Keratinocyte (primary cell): ENCODE data around the gene PODN. TPM values are rescaled to one million over a fixed set of nuclear protein-coding genes. Genes with fewer than 3 reads are reported as not detected.

Experiments
- DNase-seq: peaks from one replicate; pipeline ENCODE4 v3.0.0-alpha.2; 2011; ENCODE audit warnings: low read depth, missing footprints, low spot score
- FAIRE-seq: peaks from 2 replicates; lab custom pipeline; 2011; peaks lifted over from hg19 to GRCh38; lab: Jason Lieb, UNC
- H2AFZ ChIP-seq: 2 replicates; pipeline ENCODE4 v1.6.0; 2012; ENCODE audit warnings: low read length, control low read depth, inconsistent platforms; ENCODE audit not compliant: control insufficient read depth
- H3K27ac ChIP-seq: 2 replicates; pipeline ENCODE4 v1.5.1; 2011; ENCODE audit warnings: low read length; ENCODE audit not compliant: control insufficient read depth, insufficient read depth
- H3K27me3 ChIP-seq: 3 replicates; pipeline ENCODE4 v1.6.0; 2011; ENCODE audit warnings: low read length; ENCODE audit not compliant: control insufficient read depth, insufficient read depth; ENCODE audit errors: extremely low read depth
- H3K36me3 ChIP-seq, 2 experiments: 2 replicates in 1 of 2; 3 replicates in 1 of 2; pipeline ENCODE4 v1.5.1; 2011; ENCODE audit warnings: low read length in 2 of 2, mild to moderate bottlenecking in 1 of 2; ENCODE audit not compliant: control insufficient read depth in 2 of 2, insufficient read depth in 2 of 2; ENCODE audit errors: extremely low read depth in 1 of 2
- H3K4me1 ChIP-seq: 3 replicates; pipeline ENCODE4 v1.5.1; 2011; ENCODE audit warnings: low read length; ENCODE audit not compliant: control insufficient read depth, insufficient read depth; ENCODE audit errors: extremely low read depth
- H3K4me2 ChIP-seq: 3 replicates; pipeline ENCODE4 v1.6.0; 2011; ENCODE audit warnings: low read depth, low read length; ENCODE audit not compliant: control insufficient read depth, insufficient read depth; ENCODE audit errors: extremely low read depth
- H3K4me3 ChIP-seq, 3 experiments: fragments of 200-600 bp in 1 of 3; sonication (generic) in 1 of 3; 2 replicates in 2 of 3; 3 replicates in 1 of 3; pipeline ENCODE4 v1.5.1; 2011 to 2016; ENCODE audit warnings: low read length in 3 of 3, mild to moderate bottlenecking in 3 of 3, control low read depth in 2 of 3, inconsistent platforms in 1 of 3, low read depth in 1 of 3, mixed read lengths in 1 of 3, mixed run types in 1 of 3, moderate library complexity in 1 of 3; ENCODE audit not compliant: control insufficient read depth in 2 of 3, insufficient read depth in 2 of 3; ENCODE audit errors: extremely low read depth in 1 of 3
- H3K79me2 ChIP-seq: 2 replicates; pipeline ENCODE4 v1.6.0; 2012; ENCODE audit warnings: low read length; ENCODE audit not compliant: control insufficient read depth, insufficient read depth
- H3K9ac ChIP-seq: 3 replicates; pipeline ENCODE4 v1.6.0; 2011; ENCODE audit warnings: low read length; ENCODE audit not compliant: control insufficient read depth, insufficient read depth; ENCODE audit errors: extremely low read depth
- H3K9me1 ChIP-seq: 3 replicates; pipeline ENCODE4 v1.6.0; 2011; ENCODE audit warnings: low read length; ENCODE audit not compliant: control insufficient read depth, insufficient read depth; ENCODE audit errors: extremely low read depth
- H3K9me3 ChIP-seq: 2 replicates; pipeline ENCODE4 v1.5.1; 2012; ENCODE audit warnings: low read depth, low read length; ENCODE audit not compliant: control insufficient read depth
- H4K20me1 ChIP-seq: 3 replicates; pipeline ENCODE4 v1.6.0; 2011; ENCODE audit warnings: low read length; ENCODE audit not compliant: control insufficient read depth, insufficient read depth; ENCODE audit errors: extremely low read depth
- CTCF ChIP-seq, 3 experiments: IDR thresholded peaks in 1 of 3; conservative IDR thresholded peaks in 1 of 3; optimal IDR thresholded peaks in 1 of 3; 2 replicates in 2 of 3; 3 replicates in 1 of 3; pipeline versions ENCODE3 to v1.5.1; 2011; ENCODE audit warnings: low read length in 3 of 3, mild to moderate bottlenecking in 3 of 3, moderate library complexity in 2 of 3, control low read depth in 1 of 3, inconsistent platforms in 1 of 3; ENCODE audit not compliant: insufficient read depth in 2 of 3; ENCODE audit errors: extremely low read depth in 1 of 3
- EZH2 ChIP-seq: IDR thresholded peaks from one replicate; pipeline ENCODE4 v1.6.1; 2012; ENCODE audit warnings: inconsistent platforms, mild to moderate bottlenecking, low read length, moderate library complexity
- dilution Hi-C: fragments of 300-500 bp; cut with MboI; formaldehyde crosslinking; loops from one replicate; pipeline ENCODE4 v1.7.0; 2020; ENCODE audit warnings: low sequenced_read_pairs; ENCODE audit not compliant: extremely low pct_ligation_motif_present
- polyA plus RNA-seq, 5 experiments: library from polyadenylated mRNA; depleted of rRNA in 3 of 5; stranded (reverse) in 3 of 5; stranded (forward) in 1 of 5; unstranded in 1 of 5; fragments of >200 nt; gene quantifications; 1 replicate in 1 of 5; 2 replicates in 3 of 5; 3 replicates in 1 of 5; pipeline versions ENCODE4 v1.2.1 to v1.2.3, GENCODE V29; 2011 to 2012; ENCODE audit warnings: missing spikeins in 2 of 5, low read depth in 1 of 5, low replicate concordance in 1 of 5

PODN gene
- polyA plus RNA-seq, 1 donor (not counting 4 experiments of a cell fraction or from before 2014, with no cell fraction given), result not detected

- Histone ChIP-seq H3K4me1 (no peaks in the 10 kb centered on the region), H3K79me2 (no peaks in the 10 kb centered on the region), H3K27me3 (peaks cover 13% of the 10 kb centered on the region), H4K20me1 (no peaks in the 10 kb centered on the region), H3K9ac (no peak overlapping the region), H3K4me3 (no peak overlapping the region), H3K9me3 (no peaks in the 10 kb centered on the region), H3K27ac (no peak overlapping the region), H2AFZ (no peak overlapping the region), H3K4me2 (no peak overlapping the region), H3K36me3 (no peaks in the 10 kb centered on the region), H3K9me1 (no peaks in the 10 kb centered on the region)
- dilution Hi-C loops, result no loop called here
- DNase-seq (no peak), FAIRE-seq (no peak)
- TF ChIP-seq CTCF (optimal IDR thresholded peaks at IDR 0.05 in 1 of 3, IDR thresholded peaks at IDR 0.05 in 1 of 3, conservative IDR thresholded peaks at IDR 0.05 in 1 of 3; ENCODE audit: extremely low read depth in 1 of 3, insufficient read depth in 2 of 3, low read length in 3 of 3) (no peak), EZH2 (no peak)
Measured at GRCh38 chr1:53125122-53125521, 63.1 kb downstream of the PODN start.

- Histone ChIP-seq H3K9ac (no peak overlapping the region), H3K9me1 (no peaks in the 10 kb centered on the region), H2AFZ (no peak overlapping the region), H3K36me3 (no peaks in the 10 kb centered on the region), H3K4me1 (no peaks in the 10 kb centered on the region), H3K27me3 (peaks cover 6% of the 10 kb centered on the region), H3K27ac (no peak overlapping the region), H3K79me2 (no peaks in the 10 kb centered on the region), H3K4me3 (no peak overlapping the region), H3K9me3 (no peaks in the 10 kb centered on the region), H3K4me2 (no peak overlapping the region), H4K20me1 (no peaks in the 10 kb centered on the region)
- dilution Hi-C loops, result no loop called here
- no peak for FAIRE-seq
- no peak for DNase-seq
- TF ChIP-seq CTCF (optimal IDR thresholded peaks at IDR 0.05 in 1 of 3, IDR thresholded peaks at IDR 0.05 in 1 of 3, conservative IDR thresholded peaks at IDR 0.05 in 1 of 3; ENCODE audit: extremely low read depth in 1 of 3, insufficient read depth in 2 of 3, low read length in 3 of 3), result no peak
- TF ChIP-seq EZH2, result no peak
Measured at GRCh38 chr1:53125623-53126360, 63.8 kb downstream of the PODN start.
